HG03442 (cell line): ENCODE data around the gene SCARB2.
"Not testable (repeated sequence)": the region's sequence is repeated elsewhere in the genome, so short reads cannot be mapped to it uniquely, and the experiment has no call there.

Experiments used
- ATAC-seq: cut with Tn5 transposase; IDR thresholded peaks from one replicate; pipeline ENCODE4 v1.9.1; 2021; ENCODE audit warnings: mild to moderate bottlenecking, moderate library complexity; ENCODE audit not compliant: unreplicated experiment

SCARB2 gene, protein sequence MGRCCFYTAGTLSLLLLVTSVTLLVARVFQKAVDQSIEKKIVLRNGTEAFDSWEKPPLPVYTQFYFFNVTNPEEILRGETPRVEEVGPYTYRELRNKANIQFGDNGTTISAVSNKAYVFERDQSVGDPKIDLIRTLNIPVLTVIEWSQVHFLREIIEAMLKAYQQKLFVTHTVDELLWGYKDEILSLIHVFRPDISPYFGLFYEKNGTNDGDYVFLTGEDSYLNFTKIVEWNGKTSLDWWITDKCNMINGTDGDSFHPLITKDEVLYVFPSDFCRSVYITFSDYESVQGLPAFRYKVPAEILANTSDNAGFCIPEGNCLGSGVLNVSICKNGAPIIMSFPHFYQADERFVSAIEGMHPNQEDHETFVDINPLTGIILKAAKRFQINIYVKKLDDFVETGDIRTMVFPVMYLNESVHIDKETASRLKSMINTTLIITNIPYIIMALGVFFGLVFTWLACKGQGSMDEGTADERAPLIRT

DNA sequence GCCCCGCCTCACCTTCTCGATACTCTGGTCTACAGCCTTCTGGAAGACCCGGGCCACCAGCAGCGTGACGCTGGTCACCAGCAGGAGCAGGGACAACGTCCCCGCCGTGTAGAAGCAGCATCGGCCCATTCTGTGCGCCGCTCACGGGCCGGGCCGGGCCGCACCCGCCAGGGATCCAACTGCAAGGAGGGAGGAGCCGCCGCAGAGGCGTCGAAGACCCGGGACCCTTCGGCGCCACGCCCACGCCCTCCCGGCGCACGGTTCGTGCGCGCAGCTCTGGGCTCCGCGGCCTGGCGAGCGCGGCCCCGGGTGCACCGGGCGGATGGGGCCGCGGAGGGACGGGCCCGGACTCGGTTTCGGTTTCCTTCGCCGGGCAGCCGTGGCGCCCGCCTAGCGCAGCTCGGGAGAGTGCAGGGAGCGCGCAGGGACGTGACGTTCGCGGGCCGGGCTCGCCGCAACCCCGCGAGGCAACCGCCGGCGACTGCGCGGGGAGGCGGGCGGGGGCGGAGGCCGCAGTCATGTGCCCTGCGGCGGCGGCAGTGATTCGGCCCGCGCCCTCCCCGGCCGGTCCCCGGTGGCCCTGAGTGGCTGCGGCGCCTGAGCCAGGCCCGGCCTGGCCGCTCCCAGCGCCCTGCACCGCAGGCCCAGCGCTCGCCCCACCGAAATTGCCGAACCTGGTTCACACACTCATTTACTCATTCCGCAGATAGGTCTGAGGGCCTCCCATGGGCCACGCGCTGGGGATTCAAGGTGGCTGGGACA, at the start of gene SCARB2:
Gene SCARB2, minus strand, starts transcription at position 410 of the 762 bp plus-strand sequence. Its CDS starts 281 bp downstream, at position 129.
- ATAC-seq: peak; percentile 73

- ATAC-seq: no peak
Measured at GRCh38 chr4:76260571-76260970, 46.9 kb upstream of the SCARB2 start.

- no peak for ATAC-seq
Measured at GRCh38 chr4:76257824-76258223, 44.2 kb upstream of the SCARB2 start.

- ATAC-seq: no peak
Measured at GRCh38 chr4:76256968-76257367, 43.3 kb upstream of the SCARB2 start.

- no peak for ATAC-seq
Measured at GRCh38 chr4:76256032-76256431, 42.4 kb upstream of the SCARB2 start.

DNA sequence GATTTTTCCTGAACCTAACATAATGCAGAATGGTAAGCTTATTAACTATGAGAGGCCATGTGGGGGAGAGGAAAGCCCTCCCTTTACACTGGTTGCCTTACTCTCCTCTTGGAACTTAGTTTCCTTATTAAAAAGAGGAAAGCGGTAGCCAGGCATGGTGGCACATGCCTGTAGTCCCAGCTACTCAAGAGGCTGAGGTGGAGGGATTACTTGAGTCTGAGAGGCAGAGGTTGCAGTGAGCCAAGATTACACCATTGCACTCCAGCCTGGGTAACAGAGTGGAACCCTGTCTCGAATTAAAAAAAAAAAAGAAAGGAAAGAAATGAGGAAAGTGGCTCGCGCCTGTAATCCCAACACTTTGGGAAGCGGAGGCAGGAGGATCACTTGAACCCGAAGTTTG, 39.9 kb upstream of the SCARB2 start:
- ATAC-seq: no peak

DNA sequence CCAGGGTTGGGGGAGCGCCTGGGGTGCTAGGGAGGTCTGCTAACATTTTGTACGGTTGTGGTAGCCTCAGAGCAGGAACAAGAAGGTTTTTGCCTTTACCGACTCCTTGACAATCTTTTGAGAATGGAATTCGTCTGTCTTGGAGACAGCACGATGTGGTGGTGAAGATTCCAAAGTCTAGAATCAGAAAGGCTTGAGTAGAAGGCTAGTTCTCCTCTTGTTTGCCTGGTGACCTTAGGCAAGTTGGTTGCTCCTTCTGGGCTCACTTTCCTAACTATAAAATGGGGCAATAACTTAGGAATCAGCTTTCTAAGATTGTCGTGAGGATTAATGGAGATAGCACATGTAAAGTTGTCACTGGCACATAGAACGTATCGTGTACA, 38.6 kb upstream of the SCARB2 start:
- ATAC-seq: no peak

GRCh38 chr4:76251441-76252270, 38.0 kb upstream of the SCARB2 start, which contains the start of gene FAM47E:
Gene FAM47E (plus strand): TSS chr4:76251721. CDS start chr4:76251747, 26 bp downstream.
- no peak for ATAC-seq

- no peak for ATAC-seq
Measured at GRCh38 chr4:76250962-76251361, 37.3 kb upstream of the SCARB2 start.

DNA sequence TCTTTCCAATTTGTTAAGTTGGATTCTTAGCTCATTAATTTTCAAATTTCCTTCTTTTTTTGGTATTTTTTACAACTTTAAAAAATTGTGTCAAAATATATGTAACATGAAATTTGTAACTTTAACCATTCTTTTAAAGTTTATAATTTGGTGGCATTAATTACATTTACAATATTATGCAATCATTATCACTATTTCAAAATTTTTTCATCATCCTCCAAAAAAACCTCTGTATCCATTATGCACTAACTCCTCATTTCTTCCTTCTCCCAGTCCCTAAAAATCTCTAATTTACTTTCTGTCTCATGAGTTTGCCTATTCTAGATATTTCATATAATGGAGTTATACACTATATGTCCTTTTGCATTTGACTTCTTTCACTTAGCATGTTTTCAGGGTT, 33.2 kb upstream of the SCARB2 start:
- ATAC-seq: no peak

- no peak for ATAC-seq
Measured at GRCh38 chr4:76246025-76246424, 32.4 kb upstream of the SCARB2 start.

DNA sequence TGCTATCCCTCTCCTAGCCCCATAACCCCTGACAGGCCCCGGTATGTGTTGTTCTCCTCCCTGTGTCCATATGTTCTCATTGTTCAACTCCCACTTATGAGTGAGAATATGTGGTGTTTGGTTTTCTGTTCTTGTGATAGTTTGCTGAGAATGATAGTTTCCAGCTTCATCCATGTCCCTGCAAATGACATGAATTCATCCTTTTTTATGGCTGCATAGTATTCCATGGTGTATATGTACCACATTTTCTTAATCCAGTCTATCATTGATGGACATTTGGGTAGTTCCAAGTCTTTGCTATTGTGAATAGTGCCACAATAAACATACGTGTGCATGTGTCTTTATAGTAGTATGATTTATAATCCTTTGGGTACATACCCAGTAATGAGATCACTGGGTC, 30.3 kb upstream of the SCARB2 start:
- not testable (repeated sequence) for ATAC-seq

DNA sequence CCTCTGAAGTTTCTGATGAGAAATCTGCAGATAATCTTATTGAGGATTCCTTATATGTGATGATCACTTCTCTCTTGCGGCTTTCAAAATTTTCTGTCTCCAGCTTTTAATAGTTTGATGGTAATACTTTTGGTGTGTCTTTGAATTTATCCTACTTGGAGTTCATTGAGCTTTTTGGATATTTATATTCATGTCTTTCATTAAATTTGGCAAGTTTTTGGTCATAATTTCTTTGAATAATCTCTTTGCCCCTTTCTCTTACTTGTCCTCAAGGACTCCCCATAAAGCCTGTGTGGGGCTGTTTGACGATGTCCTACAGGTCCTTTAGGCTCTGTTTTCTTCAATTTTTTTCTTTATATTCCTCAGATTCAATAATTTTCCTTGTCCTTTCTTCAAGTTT, 26.6 kb upstream of the SCARB2 start:
- no peak for ATAC-seq

DNA sequence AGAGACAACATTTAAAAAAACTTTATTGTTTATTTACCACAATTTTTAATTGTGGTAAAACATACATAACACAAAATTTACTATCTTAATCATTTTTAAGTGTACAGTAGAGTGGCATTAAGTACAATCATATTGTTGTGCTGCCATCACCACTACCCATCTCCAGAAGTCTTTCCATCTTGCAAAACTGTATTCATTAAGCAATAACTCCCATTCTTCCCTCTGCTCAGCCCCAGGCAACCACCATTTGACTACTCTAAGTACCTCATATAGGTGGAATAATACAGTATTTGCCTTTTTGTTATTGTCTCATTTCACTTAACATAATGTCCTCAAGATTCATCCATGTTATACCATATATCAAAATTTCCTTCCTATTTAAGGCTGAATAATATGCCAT, 25.1 kb upstream of the SCARB2 start:
- ATAC-seq: no peak

- ATAC-seq: no peak
Measured at GRCh38 chr4:76238236-76238635, 24.6 kb upstream of the SCARB2 start.

DNA sequence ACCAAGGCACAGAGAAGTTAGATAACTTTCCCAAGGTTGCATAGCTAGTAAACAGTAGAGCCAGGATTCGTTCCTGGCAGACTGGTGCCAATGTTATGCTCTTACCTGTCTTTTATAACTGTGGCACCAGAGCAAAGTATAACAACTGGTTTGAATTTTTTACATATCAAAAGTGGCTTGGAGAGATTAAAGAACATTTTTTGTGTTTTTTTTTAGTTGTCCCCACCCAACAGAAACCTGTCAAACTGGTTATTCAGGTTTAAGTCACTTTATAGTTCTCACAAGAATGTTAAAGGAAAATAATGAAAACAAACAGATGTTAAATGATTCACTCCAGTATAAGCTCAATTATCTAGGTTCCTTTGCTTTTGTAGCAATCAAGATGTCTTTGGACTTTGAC, 22.3 kb upstream of the SCARB2 start:
- no peak for ATAC-seq

DNA sequence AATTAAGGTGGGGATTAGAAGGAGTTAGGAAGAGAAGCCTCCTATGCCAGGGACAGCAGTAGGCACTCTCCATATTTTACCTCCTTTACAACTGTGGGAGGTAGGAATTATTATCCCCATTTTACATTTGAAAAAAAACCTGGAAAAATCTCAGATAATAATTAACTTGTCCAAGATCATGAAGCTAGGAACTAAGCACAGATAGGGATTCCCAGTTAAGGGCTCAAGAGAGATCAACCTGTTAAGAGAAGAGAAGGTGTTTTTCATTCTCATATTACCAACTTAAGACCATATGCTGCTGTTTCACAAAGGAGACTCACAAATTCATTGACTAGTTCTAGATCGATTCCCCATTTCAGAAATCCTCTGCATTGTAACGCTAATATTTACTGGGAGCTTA, 21.8 kb upstream of the SCARB2 start:
- no peak for ATAC-seq

DNA sequence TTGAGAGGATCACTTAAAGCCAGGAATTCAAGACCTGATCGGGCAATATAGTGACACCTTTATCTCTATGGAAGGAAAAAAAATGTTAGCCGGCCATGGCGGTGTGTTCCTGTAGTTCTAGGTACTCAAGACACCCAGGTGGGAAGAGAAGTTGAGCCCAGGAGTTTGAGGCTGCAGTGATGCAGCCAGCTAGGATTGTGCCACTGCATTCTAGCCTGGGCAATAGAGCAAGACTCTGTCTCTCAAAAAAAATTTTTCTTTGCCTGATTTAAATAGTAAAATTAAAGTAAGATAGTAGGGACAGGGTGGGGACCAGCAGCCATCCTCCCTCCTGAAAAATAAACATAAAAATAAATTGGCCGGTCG, 21.0 kb upstream of the SCARB2 start:
- ATAC-seq: no peak

DNA sequence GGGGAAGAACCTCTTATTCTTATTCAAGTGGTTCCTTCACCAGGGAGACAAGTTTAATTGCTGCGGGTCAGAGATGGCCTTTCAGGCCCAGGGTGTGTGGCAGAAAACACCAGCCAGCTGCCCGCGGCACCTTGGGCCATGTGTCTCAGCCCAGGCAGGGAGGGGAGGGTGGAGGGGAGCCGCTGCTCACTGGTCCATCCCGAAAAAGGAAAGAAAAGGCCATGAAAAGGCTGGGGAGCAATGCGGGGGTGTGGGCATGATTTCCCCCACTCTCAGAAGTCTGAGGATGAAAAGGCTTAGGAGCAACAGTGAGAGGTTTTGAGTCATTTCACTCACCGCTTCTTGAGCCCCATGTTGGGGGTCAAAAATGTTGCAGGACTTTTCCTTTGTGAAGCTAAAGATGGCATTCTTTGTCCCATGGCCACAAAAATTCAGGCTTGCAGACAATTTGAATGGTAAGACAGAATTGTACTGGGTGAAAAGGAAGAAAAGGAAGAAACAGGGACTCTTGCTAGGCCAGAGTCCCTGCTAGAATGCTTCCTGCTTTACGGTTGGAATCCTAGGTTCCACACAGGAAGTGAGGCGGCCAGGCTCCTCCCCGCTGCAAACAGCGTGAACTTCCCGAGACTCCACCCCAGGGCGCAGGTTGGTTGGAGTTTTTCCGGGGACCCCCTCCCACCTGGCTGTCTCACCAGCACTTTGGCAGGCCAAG, 20.5 kb upstream of the SCARB2 start:
- ATAC-seq: no peak

DNA sequence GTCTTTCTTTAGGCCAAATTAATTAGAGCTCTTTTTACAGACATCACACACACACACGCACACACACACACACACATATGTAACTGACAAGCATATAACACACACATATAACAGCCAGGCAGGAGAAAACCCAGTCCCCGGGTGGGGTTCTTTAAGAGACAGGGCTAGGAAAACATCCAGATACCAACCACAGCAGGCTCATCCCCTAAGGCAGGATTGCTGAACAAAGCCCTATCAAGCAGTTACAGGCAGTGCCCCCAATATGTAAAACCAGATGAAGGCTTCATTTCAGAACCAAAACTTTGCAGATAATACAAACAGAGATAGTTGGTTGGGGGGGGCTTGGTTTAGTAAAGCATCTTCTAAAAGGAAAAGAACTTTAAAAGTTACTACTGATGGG, 19.9 kb upstream of the SCARB2 start:
- no peak for ATAC-seq

GRCh38 chr4:76233083-76233482, 19.5 kb upstream of the SCARB2 start:
- no peak for ATAC-seq
